K562 (cell line): Measurements from ENCODE around the gene ADPRHL1. TPM values are rescaled to one million over a fixed set of nuclear protein-coding genes. Genes with fewer than 3 reads are reported as not detected.

Source experiments
- ATAC-seq: fragments of 200-7000 bp; cut with Tn5 transposase; 3 replicates; pipeline ENCODE4 v1.9.1; 2020; ENCODE audit warnings: moderate library complexity
- BruUV-seq: library from RNA; stranded (reverse); fragments of 400-500 nt; replicated peaks from 2 replicates; lab custom pipeline; 2021; lab: Mats Ljungman, UMichigan
- CTCF ChIA-PET: fragments of 300-600 bp; formaldehyde crosslinking; extraction: SDS; loops from one replicate; lab custom pipeline; 2021; ENCODE audit warnings: low intra/inter-chr PET ratio; lab: Yijun Ruan, JAX
- POLR2A ChIA-PET: fragments of 300-600, 350-650 bp; sonication (Branson Sonifier 250); formaldehyde crosslinking; extraction: SDS; loops from one replicate; lab custom pipeline; 2021; ENCODE audit warnings: antibody characterized with exemption, inconsistent platforms; lab: Yijun Ruan, JAX
- DNase-seq, 4 experiments: peaks; one replicate each; pipeline versions ENCODE4 v3.0.0 to v3.0.0-alpha.2; 2011 to 2018; ENCODE audit warnings: low spot score in 3 of 4, mixed read lengths in 3 of 4; ENCODE audit errors: extremely low read depth in 1 of 4
- FAIRE-seq: peaks from 2 replicates; lab custom pipeline; 2011; peaks lifted over from hg19 to GRCh38; lab: Jason Lieb, UNC
- H2AFZ ChIP-seq: 2 replicates; pipeline ENCODE4 v1.6.0; 2011; ENCODE audit warnings: low read depth, low read length, control low read depth, inconsistent platforms
- H3K27ac ChIP-seq: fragments of 200-600 bp; 3 replicates; pipeline ENCODE4 v1.8.0; 2011; ENCODE audit warnings: low read depth, mild to moderate bottlenecking, control low read depth, inconsistent platforms, low read length, moderate library complexity, mixed read lengths; ENCODE audit errors: extremely low read depth
- H3K27me3 ChIP-seq, 2 experiments: fragments of 300-600 bp in 1 of 2; 2 replicates in 1 of 2; 3 replicates in 1 of 2; pipeline versions ENCODE4 v1.6.0 to v1.8.0; 2011; ENCODE audit warnings: inconsistent platforms in 2 of 2, low read length in 2 of 2, mild to moderate bottlenecking in 1 of 2, mixed read lengths in 1 of 2, moderate library complexity in 1 of 2; ENCODE audit not compliant: control insufficient read depth in 2 of 2, insufficient read depth in 2 of 2
- H3K36me3 ChIP-seq: fragments of 300-600 bp; 3 replicates; pipeline ENCODE4 v1.8.0; 2011; ENCODE audit warnings: mild to moderate bottlenecking, low read length, inconsistent platforms; ENCODE audit not compliant: control insufficient read depth, insufficient read depth
- H3K4me1 ChIP-seq, 2 experiments: fragments of 200-600 bp in 1 of 2; replicated peaks in 1 of 2; 2 replicates in 1 of 2; 3 replicates in 1 of 2; pipeline versions ENCODE4 v1.5.1 to v1.8.0; 2011; ENCODE audit warnings: inconsistent platforms in 2 of 2, low read length in 2 of 2, mild to moderate bottlenecking in 1 of 2, mixed read lengths in 1 of 2, moderate library complexity in 1 of 2; ENCODE audit not compliant: control insufficient read depth in 2 of 2, insufficient read depth in 2 of 2
- H3K4me2 ChIP-seq: 2 replicates; pipeline ENCODE4 v1.6.1; 2011; ENCODE audit warnings: low read length, control low read depth, inconsistent platforms, mixed read lengths; ENCODE audit not compliant: insufficient read depth
- H3K4me3 ChIP-seq: fragments of 200-600 bp; sonication (generic), shearing (Covaris generic); 2 replicates; pipeline ENCODE4 v1.5.1; 2016; ENCODE audit warnings: control low read depth, inconsistent platforms
- H3K79me2 ChIP-seq: fragments of 200-600 bp; 3 replicates; pipeline ENCODE4 v1.8.0; 2011; ENCODE audit warnings: low read length, inconsistent platforms; ENCODE audit not compliant: control insufficient read depth, insufficient read depth
- H3K9ac ChIP-seq, 2 experiments: 2 replicates each; pipeline versions ENCODE4 v1.6.0 to v1.6.1; 2011; ENCODE audit warnings: low read depth in 2 of 2, low read length in 2 of 2, control low read depth in 1 of 2, inconsistent platforms in 1 of 2, mild to moderate bottlenecking in 1 of 2, mixed read lengths in 1 of 2; ENCODE audit not compliant: insufficient read depth in 1 of 2
- H3K9me1 ChIP-seq: one replicate; pipeline ENCODE4 v1.6.0; 2011; ENCODE audit warnings: inconsistent platforms, mild to moderate bottlenecking, low read length, moderate library complexity; ENCODE audit not compliant: control insufficient read depth, insufficient read depth
- H3K9me3 ChIP-seq: replicated peaks from 2 replicates; pipeline ENCODE4 v1.5.1; 2011; ENCODE audit warnings: low read depth, low read length, inconsistent platforms; ENCODE audit not compliant: control insufficient read depth, insufficient read depth
- H4K20me1 ChIP-seq: replicated peaks from 2 replicates; pipeline ENCODE4 v1.6.1; 2011; ENCODE audit warnings: low read length, inconsistent platforms, mixed read lengths; ENCODE audit not compliant: control insufficient read depth, insufficient read depth
- MLX ChIP-seq, 2 experiments: fragments of 450-650 bp in 1 of 2; sonication (generic) in 1 of 2; formaldehyde crosslinking; conservative IDR thresholded peaks; 2 replicates each; pipeline versions ENCODE4 v1.4.0 to v1.8.1; 2020 to 2022; ENCODE audit warnings: mild to moderate bottlenecking in 1 of 2, missing genetic modification reagents in 1 of 2
- RBM34 ChIP-seq: fragments of 200-400 bp; formaldehyde crosslinking; IDR thresholded peaks from 2 replicates; pipeline ENCODE4 v1.6.1; 2018; ENCODE audit warnings: low read length, borderline replicate concordance; ENCODE audit not compliant: insufficient read depth
- ZNF507 ChIP-seq: conservative IDR thresholded peaks from 2 replicates; pipeline ENCODE4 v1.6.1; 2017; ENCODE audit warnings: missing genetic modification characterization, missing compliant biosample characterization
- ZNF644 ChIP-seq: fragments of 200-800 bp; sonication (Bioruptor generic); IDR thresholded peaks from 2 replicates; pipeline ENCODE4 v1.6.1; 2016; ENCODE audit warnings: low read depth, missing genetic modification characterization, missing compliant biosample characterization
- ZNF766 ChIP-seq: fragments of 200-800 bp; sonication (Bioruptor generic); conservative IDR thresholded peaks from 2 replicates; pipeline ENCODE4 v1.6.1; 2016; ENCODE audit warnings: missing genetic modification characterization, missing compliant biosample characterization
- whole genome bisulfite sequencing: fragments of 100-300 bp; shearing (Covaris generic); methylation state at CpG from one replicate; pipeline ENCODE4 v1.1.6; 2016; ENCODE audit warnings: low coverage, mixed read lengths; ENCODE audit not compliant: insufficient coverage; ENCODE audit errors: missing lambda C conversion rate; 5-methylcytosine and 5-hydroxymethylcytosine counted together
- in situ Hi-C: fragments of 300-500 bp; cut with MboI; formaldehyde crosslinking; loops from 4 replicates; pipeline ENCODE4 v1.15.0; 2018; ENCODE audit warnings: inconsistent platforms, mixed read lengths
- intact Hi-C: fragments of 100-400 bp; cut with micrococcal nuclease; formaldehyde crosslinking; loops from 2 replicates; pipeline ENCODE4 v1.14.2; 2022
- polyA plus RNA-seq, 8 experiments: library from polyadenylated mRNA; depleted of rRNA in 4 of 8; stranded (reverse) in 5 of 8; unstranded in 3 of 8; fragments of >200 nt; fragmentation: Nextera tagmentation in 2 of 8; fragmentation: Illumina TruSeq in 1 of 8; extraction: Ambion mirVana in 2 of 8; extraction: Trizol in 1 of 8; gene quantifications; 2 replicates each; pipeline versions ENCODE4 v1.2.1 to v1.2.3, GENCODE V29; 2011 to 2014; ENCODE audit warnings: inconsistent platforms in 1 of 8, missing spikeins in 1 of 8
- total RNA-seq, 7 experiments: library from RNA; depleted of rRNA in 6 of 7; stranded (reverse); fragments of >200 nt in 6 of 7; fragmentation: Illumina TruSeq in 2 of 7; extraction: Trizol in 2 of 7; gene quantifications; 2 replicates each; pipeline versions ENCODE4 v1.2.1 to v1.2.3, GENCODE V29; 2011 to 2021; ENCODE audit warnings: low replicate concordance in 1 of 7
- TF ChIP-seq, protein P1 (sequence below): fragments of 450-650 bp; IDR thresholded peaks from 2 replicates; pipeline ENCODE4 v1.6.1; 2016; ENCODE audit warnings: mild to moderate bottlenecking, moderate library complexity

The ADPRHL1 gene
- total and polyA plus RNA-seq, 9 of the 15 experiments (the other 6 are each of a cell fraction or from before 2014, with no cell fraction given), result 0.06 to 0.76 (median 0.37) TPM; not detected in 1

GRCh38 chr13:113448885-113449692, 4.2 kb downstream of the ADPRHL1 start (continued):
- no peak for TF ChIP-seq MLX (CRISPR knock-in tag; conservative IDR thresholded peaks at IDR 0.05)
- TF ChIP-seq ZNF766 (CRISPR knock-in tag), result peak; percentile 72
- TF ChIP-seq ZNF507 (tag), result no peak

DNA sequence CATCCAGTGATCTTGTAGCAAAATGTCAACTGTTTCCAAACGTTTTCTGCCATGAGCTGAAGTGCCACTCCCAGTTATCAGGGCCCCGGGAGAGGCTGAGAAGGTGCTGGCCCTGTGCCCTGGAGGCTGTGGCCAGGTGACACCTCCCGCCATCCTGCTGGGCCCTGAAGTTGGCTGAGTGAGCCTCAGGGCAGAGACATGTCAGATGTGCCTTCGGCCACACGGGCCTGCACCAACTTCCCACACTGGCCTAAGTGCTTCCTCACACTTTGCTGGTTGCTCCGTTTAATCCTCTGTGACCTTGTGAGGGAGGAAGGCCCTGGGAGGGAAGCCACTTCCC, 4.8 kb downstream of the ADPRHL1 start:
- Histone ChIP-seq H4K20me1 (no peaks in the 10 kb centered on the region), H3K79me2 (peaks cover 6% of the 10 kb centered on the region; the same call in 2 of the 3 replicates), H3K9me3 (no peaks in the 10 kb centered on the region), H3K4me2 (peak overlapping the region; percentile 99), H3K27ac (peak overlapping the region; percentile 92), H3K4me1 (peaks cover 5 to 25% of the 10 kb centered on the region in 2 experiments; a peak in 4 of 5 replicates), H3K9me1 (no peaks in the 10 kb centered on the region), H2AFZ (peak overlapping the region; percentile 99), H3K4me3 (peak overlapping the region; percentile 73), H3K27me3 (no peaks in the 10 kb centered on the region), H3K9ac (peak overlapping the region; percentile 87 to 92), H3K36me3 (no peaks in the 10 kb centered on the region)
- 5% methylated on average over 5 of the region's 6 CpGs for whole genome bisulfite sequencing
- peak; percentile 6 for FAIRE-seq
- BruUV-seq, result TSS peak; percentile 90
- ChIA-PET POLR2A (interaction anchor here (0.5 to 1.0 kb wide), 2 partner anchors 23 to 521 kb away, joined by 3 to 6 read pairs; no protein-coding TSS in a partner anchor), CTCF (no interaction called here)
- ATAC-seq, result peak; percentile 48
- in situ Hi-C loops, result no loop called here
- intact Hi-C loops, result loop anchor here (5.0 kb wide), 1 partner anchor 506 kb away; no protein-coding TSS in a partner anchor
- peak in 2 of 4 experiments; percentile 11 to 33 for DNase-seq
- no peak for TF ChIP-seq RBM34
- TF ChIP-seq, protein P1, sequence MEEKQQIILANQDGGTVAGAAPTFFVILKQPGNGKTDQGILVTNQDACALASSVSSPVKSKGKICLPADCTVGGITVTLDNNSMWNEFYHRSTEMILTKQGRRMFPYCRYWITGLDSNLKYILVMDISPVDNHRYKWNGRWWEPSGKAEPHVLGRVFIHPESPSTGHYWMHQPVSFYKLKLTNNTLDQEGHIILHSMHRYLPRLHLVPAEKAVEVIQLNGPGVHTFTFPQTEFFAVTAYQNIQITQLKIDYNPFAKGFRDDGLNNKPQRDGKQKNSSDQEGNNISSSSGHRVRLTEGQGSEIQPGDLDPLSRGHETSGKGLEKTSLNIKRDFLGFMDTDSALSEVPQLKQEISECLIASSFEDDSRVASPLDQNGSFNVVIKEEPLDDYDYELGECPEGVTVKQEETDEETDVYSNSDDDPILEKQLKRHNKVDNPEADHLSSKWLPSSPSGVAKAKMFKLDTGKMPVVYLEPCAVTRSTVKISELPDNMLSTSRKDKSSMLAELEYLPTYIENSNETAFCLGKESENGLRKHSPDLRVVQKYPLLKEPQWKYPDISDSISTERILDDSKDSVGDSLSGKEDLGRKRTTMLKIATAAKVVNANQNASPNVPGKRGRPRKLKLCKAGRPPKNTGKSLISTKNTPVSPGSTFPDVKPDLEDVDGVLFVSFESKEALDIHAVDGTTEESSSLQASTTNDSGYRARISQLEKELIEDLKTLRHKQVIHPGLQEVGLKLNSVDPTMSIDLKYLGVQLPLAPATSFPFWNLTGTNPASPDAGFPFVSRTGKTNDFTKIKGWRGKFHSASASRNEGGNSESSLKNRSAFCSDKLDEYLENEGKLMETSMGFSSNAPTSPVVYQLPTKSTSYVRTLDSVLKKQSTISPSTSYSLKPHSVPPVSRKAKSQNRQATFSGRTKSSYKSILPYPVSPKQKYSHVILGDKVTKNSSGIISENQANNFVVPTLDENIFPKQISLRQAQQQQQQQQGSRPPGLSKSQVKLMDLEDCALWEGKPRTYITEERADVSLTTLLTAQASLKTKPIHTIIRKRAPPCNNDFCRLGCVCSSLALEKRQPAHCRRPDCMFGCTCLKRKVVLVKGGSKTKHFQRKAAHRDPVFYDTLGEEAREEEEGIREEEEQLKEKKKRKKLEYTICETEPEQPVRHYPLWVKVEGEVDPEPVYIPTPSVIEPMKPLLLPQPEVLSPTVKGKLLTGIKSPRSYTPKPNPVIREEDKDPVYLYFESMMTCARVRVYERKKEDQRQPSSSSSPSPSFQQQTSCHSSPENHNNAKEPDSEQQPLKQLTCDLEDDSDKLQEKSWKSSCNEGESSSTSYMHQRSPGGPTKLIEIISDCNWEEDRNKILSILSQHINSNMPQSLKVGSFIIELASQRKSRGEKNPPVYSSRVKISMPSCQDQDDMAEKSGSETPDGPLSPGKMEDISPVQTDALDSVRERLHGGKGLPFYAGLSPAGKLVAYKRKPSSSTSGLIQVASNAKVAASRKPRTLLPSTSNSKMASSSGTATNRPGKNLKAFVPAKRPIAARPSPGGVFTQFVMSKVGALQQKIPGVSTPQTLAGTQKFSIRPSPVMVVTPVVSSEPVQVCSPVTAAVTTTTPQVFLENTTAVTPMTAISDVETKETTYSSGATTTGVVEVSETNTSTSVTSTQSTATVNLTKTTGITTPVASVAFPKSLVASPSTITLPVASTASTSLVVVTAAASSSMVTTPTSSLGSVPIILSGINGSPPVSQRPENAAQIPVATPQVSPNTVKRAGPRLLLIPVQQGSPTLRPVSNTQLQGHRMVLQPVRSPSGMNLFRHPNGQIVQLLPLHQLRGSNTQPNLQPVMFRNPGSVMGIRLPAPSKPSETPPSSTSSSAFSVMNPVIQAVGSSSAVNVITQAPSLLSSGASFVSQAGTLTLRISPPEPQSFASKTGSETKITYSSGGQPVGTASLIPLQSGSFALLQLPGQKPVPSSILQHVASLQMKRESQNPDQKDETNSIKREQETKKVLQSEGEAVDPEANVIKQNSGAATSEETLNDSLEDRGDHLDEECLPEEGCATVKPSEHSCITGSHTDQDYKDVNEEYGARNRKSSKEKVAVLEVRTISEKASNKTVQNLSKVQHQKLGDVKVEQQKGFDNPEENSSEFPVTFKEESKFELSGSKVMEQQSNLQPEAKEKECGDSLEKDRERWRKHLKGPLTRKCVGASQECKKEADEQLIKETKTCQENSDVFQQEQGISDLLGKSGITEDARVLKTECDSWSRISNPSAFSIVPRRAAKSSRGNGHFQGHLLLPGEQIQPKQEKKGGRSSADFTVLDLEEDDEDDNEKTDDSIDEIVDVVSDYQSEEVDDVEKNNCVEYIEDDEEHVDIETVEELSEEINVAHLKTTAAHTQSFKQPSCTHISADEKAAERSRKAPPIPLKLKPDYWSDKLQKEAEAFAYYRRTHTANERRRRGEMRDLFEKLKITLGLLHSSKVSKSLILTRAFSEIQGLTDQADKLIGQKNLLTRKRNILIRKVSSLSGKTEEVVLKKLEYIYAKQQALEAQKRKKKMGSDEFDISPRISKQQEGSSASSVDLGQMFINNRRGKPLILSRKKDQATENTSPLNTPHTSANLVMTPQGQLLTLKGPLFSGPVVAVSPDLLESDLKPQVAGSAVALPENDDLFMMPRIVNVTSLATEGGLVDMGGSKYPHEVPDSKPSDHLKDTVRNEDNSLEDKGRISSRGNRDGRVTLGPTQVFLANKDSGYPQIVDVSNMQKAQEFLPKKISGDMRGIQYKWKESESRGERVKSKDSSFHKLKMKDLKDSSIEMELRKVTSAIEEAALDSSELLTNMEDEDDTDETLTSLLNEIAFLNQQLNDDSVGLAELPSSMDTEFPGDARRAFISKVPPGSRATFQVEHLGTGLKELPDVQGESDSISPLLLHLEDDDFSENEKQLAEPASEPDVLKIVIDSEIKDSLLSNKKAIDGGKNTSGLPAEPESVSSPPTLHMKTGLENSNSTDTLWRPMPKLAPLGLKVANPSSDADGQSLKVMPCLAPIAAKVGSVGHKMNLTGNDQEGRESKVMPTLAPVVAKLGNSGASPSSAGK, result 0 out of 2 replicates have a peak, but pooled peaks have one; percentile 15
- TF ChIP-seq ZNF644, result 0 out of 2 replicates have a peak, but pooled peaks have one; percentile 6
